Measurements from ENCODE around the gene MAP1LC3B2.

DNA sequence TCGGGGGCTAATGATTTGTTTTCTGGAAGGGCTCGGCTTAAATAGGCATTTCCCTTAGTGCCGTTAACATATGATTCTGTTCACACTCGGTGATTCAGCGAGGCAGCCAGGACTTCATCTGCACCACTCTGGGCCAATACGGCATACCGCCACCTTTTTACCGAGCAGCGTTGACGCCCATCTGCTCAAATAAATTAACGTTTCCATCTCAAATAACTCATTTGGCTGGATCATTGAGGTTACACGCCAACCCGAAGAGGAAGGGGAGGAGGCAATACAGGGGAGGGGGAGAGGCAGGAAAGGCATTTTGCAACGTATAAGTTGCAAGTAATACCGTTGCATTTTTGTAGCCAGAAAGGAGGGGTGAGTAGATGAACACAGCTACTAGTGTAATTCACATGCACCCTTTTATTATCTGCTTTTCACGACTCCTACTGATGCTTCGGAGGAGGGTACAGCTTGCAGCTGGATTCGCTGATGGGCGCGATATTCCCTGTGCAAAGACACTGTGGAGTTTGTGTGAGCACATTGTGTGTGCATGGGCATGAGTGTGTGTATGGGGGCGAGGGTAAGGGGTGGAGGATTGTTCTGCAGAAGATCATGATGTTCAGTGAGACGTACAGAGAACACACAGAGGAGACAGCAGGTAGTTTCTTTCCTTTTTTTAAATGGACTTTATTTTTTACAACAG lies 45.9 kb downstream of the MAP1LC3B2 start:
- TF ChIP-seq, protein P1, sequence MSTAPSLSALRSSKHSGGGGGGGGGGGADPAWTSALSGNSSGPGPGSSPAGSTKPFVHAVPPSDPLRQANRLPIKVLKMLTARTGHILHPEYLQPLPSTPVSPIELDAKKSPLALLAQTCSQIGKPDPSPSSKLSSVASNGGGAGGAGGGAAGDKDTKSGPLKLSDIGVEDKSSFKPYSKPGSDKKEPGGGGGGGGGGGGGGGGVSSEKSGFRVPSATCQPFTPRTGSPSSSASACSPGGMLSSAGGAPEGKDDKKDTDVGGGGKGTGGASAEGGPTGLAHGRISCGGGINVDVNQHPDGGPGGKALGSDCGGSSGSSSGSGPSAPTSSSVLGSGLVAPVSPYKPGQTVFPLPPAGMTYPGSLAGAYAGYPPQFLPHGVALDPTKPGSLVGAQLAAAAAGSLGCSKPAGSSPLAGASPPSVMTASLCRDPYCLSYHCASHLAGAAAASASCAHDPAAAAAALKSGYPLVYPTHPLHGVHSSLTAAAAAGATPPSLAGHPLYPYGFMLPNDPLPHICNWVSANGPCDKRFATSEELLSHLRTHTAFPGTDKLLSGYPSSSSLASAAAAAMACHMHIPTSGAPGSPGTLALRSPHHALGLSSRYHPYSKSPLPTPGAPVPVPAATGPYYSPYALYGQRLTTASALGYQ (CRISPR knock-in tag; IDR thresholded peaks at IDR 0.05) = no peak
- TF ChIP-seq PHF8 (CRISPR knock-in tag; IDR thresholded peaks at IDR 0.05) = no peak
